ENCODE measurements around the gene KRT75.

The KRT75 gene

GRCh38 chr12:52445876-52446275, 11.7 kb upstream of the KRT75 start:
- TF ChIP-seq GATA3 (IDR thresholded peaks at IDR 0.05; ENCODE audit: low read depth, low read length) (no peak), GATA2 (IDR thresholded peaks at IDR 0.05; ENCODE audit: low read depth, low read length) (no peak)

GRCh38 chr12:52444647-52445595, 10.8 kb upstream of the KRT75 start:
- TF ChIP-seq GATA2 (IDR thresholded peaks at IDR 0.05; ENCODE audit: low read depth, low read length) (no peak), GATA3 (IDR thresholded peaks at IDR 0.05; ENCODE audit: low read depth, low read length) (no peak)

GRCh38 chr12:52443966-52444365, 9.8 kb upstream of the KRT75 start:
- TF ChIP-seq GATA2 (IDR thresholded peaks at IDR 0.05; ENCODE audit: low read depth, low read length) (no peak), GATA3 (IDR thresholded peaks at IDR 0.05; ENCODE audit: low read depth, low read length) (no peak)

- TF ChIP-seq GATA2 (IDR thresholded peaks at IDR 0.05; ENCODE audit: low read depth, low read length): no peak
- no peak for TF ChIP-seq GATA3 (IDR thresholded peaks at IDR 0.05; ENCODE audit: low read depth, low read length)
These were observed 8.5 kb upstream of the KRT75 start for GRCh38 chr12:52442600-52443061.

- TF ChIP-seq GATA2 (IDR thresholded peaks at IDR 0.05; ENCODE audit: low read depth, low read length): no peak
- TF ChIP-seq GATA3 (IDR thresholded peaks at IDR 0.05; ENCODE audit: low read depth, low read length): no peak
These were observed 7.2 kb upstream of the KRT75 start for GRCh38 chr12:52441320-52441911.

GRCh38 chr12:52440821-52441319, 6.7 kb upstream of the KRT75 start:
- TF ChIP-seq GATA3 (IDR thresholded peaks at IDR 0.05; ENCODE audit: low read depth, low read length): no peak
- TF ChIP-seq GATA2 (IDR thresholded peaks at IDR 0.05; ENCODE audit: low read depth, low read length): no peak

- no peak for TF ChIP-seq GATA2 (IDR thresholded peaks at IDR 0.05; ENCODE audit: low read depth, low read length)
- TF ChIP-seq GATA3 (IDR thresholded peaks at IDR 0.05; ENCODE audit: low read depth, low read length): no peak
These were observed 5.7 kb upstream of the KRT75 start for GRCh38 chr12:52439845-52440244.

- TF ChIP-seq GATA2 (IDR thresholded peaks at IDR 0.05; ENCODE audit: low read depth, low read length) (no peak), GATA3 (IDR thresholded peaks at IDR 0.05; ENCODE audit: low read depth, low read length) (no peak)
These were observed 5.2 kb upstream of the KRT75 start for GRCh38 chr12:52439420-52439819.

GRCh38 chr12:52438305-52439301, 4.4 kb upstream of the KRT75 start:
- TF ChIP-seq GATA2 (IDR thresholded peaks at IDR 0.05; ENCODE audit: low read depth, low read length) (no peak), GATA3 (IDR thresholded peaks at IDR 0.05; ENCODE audit: low read depth, low read length) (no peak)

- TF ChIP-seq GATA3 (IDR thresholded peaks at IDR 0.05; ENCODE audit: low read depth, low read length) (no peak), GATA2 (IDR thresholded peaks at IDR 0.05; ENCODE audit: low read depth, low read length) (no peak)
These were observed 3.3 kb upstream of the KRT75 start for GRCh38 chr12:52437508-52437907.

GRCh38 chr12:52436828-52437474, 2.8 kb upstream of the KRT75 start:
- no peak for TF ChIP-seq GATA3 (IDR thresholded peaks at IDR 0.05; ENCODE audit: low read depth, low read length)
- no peak for TF ChIP-seq GATA2 (IDR thresholded peaks at IDR 0.05; ENCODE audit: low read depth, low read length)

- no peak for TF ChIP-seq GATA3 (IDR thresholded peaks at IDR 0.05; ENCODE audit: low read depth, low read length)
- TF ChIP-seq GATA2 (IDR thresholded peaks at IDR 0.05; ENCODE audit: low read depth, low read length): no peak
These were observed 2.0 kb upstream of the KRT75 start for GRCh38 chr12:52436000-52436827.

Data from SH-SY5Y (cell line).